SU-DHL-6 (cell line): ENCODE results near the gene CLIP2.

ENCODE experiments used
- EZH2phosphoT487 ChIP-seq: fragments of 200-600 bp; sonication (generic), shearing (Covaris generic); conservative IDR thresholded peaks from 2 replicates; pipeline ENCODE4 v1.6.1; 2018; ENCODE audit warnings: mild to moderate bottlenecking, antibody characterized with exemption, low read length, moderate library complexity, mixed read lengths
- TF ChIP-seq, protein P1 (sequence below): fragments of 200-600 bp; sonication (generic); IDR thresholded peaks from one replicate; pipeline ENCODE4 v1.5.1; 2017; ENCODE audit warnings: antibody characterized with exemption, mild to moderate bottlenecking, low read length, moderate library complexity; ENCODE audit not compliant: insufficient read depth, poor library complexity, severe bottlenecking

DNA sequence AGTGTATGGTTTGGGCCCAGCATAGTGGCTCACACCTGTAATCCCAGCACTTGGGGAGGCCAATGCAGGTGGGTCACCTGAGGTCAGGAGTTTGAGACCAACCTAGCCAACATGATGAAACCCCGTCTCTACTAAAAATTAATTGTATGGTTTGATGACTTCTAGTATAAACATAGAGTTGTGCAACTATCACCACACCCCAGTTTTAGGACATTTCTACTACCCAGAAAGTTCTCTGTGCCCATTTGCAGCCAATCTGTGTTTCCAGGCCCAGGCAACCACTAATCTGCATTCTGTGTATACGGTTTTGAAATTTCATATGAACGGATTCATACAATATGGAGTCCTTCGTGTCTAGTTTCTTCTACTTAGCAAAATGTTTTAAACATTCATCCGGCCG is 20.0 kb downstream of the CLIP2 start:
- TF ChIP-seq, protein P1, sequence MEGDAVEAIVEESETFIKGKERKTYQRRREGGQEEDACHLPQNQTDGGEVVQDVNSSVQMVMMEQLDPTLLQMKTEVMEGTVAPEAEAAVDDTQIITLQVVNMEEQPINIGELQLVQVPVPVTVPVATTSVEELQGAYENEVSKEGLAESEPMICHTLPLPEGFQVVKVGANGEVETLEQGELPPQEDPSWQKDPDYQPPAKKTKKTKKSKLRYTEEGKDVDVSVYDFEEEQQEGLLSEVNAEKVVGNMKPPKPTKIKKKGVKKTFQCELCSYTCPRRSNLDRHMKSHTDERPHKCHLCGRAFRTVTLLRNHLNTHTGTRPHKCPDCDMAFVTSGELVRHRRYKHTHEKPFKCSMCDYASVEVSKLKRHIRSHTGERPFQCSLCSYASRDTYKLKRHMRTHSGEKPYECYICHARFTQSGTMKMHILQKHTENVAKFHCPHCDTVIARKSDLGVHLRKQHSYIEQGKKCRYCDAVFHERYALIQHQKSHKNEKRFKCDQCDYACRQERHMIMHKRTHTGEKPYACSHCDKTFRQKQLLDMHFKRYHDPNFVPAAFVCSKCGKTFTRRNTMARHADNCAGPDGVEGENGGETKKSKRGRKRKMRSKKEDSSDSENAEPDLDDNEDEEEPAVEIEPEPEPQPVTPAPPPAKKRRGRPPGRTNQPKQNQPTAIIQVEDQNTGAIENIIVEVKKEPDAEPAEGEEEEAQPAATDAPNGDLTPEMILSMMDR, result no peak
- no peak for TF ChIP-seq EZH2phosphoT487
